Lower leg skin (tissue), 3 donors: Measurements from ENCODE around the gene OR52B4.

Experiments used
- POLR2A ChIP-seq, 2 donors: fragments of 450-650 bp; IDR thresholded peaks; one replicate each; pipeline ENCODE4 v1.6.1; 2016 to 2017; ENCODE audit warnings: antibody characterized with exemption in 2 of 2, mild to moderate bottlenecking in 1 of 2, moderate library complexity in 1 of 2
- TF ChIP-seq, protein P1 (sequence below), 3 donors: fragments of 450-650 bp; IDR thresholded peaks; one replicate each; pipeline ENCODE4 v1.5.1; 2016; ENCODE audit warnings: antibody characterized with exemption in 3 of 3, mild to moderate bottlenecking in 3 of 3, moderate library complexity in 2 of 3

DNA sequence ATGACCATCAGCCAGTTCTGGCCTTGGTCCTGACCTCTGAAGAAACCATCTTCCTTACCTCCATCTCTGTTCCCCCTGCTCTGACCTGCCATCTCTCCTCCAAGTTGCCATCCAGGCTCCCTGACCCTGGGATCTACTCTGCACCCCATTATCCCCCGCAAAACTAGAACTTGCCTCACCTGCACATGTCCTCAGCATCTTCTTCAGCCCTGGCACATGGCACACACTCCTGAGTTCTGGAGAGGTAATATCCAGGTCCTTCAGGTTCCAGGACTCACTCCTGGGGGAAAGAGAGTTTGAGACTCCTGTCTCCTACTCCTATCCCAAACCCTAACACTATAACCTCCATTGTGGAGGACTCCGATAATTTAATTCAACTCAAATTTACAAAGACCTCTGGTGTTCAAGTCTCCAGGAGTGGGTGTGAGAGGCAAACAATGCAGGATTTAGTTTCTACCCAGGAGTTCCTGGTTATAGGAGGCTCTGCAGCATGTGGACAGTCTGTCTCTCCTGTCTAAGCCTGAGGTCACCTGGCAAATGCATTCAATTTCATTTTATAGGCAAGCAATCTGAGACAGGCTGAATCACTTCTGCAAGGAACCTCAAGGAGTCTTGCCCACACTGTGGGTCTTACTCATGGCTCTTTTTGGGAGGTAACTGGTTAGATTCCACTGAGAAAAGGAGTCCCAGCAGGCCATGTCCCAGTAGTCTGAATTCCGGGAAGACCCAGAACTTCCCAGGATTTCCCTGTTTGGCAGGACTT, 18.0 kb upstream of the OR52B4 start:
- TF ChIP-seq, protein P1, sequence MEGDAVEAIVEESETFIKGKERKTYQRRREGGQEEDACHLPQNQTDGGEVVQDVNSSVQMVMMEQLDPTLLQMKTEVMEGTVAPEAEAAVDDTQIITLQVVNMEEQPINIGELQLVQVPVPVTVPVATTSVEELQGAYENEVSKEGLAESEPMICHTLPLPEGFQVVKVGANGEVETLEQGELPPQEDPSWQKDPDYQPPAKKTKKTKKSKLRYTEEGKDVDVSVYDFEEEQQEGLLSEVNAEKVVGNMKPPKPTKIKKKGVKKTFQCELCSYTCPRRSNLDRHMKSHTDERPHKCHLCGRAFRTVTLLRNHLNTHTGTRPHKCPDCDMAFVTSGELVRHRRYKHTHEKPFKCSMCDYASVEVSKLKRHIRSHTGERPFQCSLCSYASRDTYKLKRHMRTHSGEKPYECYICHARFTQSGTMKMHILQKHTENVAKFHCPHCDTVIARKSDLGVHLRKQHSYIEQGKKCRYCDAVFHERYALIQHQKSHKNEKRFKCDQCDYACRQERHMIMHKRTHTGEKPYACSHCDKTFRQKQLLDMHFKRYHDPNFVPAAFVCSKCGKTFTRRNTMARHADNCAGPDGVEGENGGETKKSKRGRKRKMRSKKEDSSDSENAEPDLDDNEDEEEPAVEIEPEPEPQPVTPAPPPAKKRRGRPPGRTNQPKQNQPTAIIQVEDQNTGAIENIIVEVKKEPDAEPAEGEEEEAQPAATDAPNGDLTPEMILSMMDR (IDR thresholded peaks at IDR 0.05) = no peak
- no peak for TF ChIP-seq POLR2A (IDR thresholded peaks at IDR 0.05)
